Measurements from ENCODE around the gene SRRM4. TPM values are rescaled to one million over a fixed set of nuclear protein-coding genes. Genes with fewer than 3 reads are reported as not detected.

The SRRM4 gene
- total RNA-seq, 1 donor from 2014 or later: not detected

DNA sequence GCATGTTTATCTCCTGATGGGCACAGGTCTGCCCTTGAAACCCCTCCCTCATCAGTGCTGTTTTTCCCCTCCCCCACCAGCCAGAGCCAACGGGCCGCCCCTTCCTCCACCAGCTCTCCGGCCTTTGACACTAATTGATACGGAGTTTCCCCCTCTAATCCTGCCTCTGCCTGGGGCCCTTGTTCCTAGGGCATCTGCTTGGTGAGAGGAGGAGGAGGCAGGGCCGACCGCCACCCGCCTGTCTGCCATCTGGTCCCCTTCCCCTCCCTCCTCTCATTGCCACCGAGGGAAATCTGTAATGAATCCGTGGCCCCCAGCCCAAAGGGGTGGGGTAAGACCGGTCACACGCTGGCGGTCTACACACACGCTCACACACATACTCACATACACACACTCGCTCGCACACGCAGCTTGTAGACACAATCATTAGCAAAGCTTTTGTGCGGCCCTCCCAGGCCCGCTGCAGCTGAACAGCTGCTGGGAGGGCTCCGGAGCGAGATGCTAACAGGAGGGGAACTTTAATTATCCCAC lies 27.4 kb downstream of the SRRM4 start:
- Mint-ChIP-seq H3K27ac (ENCODE audit: unreplicated experiment) (no peak overlapping the region), H3K27me3 (ENCODE audit: low read depth) (peaks cover 10% of the 10 kb centered on the region), H3K9me3 (ENCODE audit: low read depth) (peaks cover 18% of the 10 kb centered on the region), H3K36me3 (ENCODE audit: low read depth) (no peaks in the 10 kb centered on the region), H3K4me1 (ENCODE audit: low read depth) (no peaks in the 10 kb centered on the region), H3K4me3 (ENCODE audit: unreplicated experiment) (no peak overlapping the region)
- no peak for DNase-seq (ENCODE audit: low spot score)
- TF ChIP-seq, protein P1, sequence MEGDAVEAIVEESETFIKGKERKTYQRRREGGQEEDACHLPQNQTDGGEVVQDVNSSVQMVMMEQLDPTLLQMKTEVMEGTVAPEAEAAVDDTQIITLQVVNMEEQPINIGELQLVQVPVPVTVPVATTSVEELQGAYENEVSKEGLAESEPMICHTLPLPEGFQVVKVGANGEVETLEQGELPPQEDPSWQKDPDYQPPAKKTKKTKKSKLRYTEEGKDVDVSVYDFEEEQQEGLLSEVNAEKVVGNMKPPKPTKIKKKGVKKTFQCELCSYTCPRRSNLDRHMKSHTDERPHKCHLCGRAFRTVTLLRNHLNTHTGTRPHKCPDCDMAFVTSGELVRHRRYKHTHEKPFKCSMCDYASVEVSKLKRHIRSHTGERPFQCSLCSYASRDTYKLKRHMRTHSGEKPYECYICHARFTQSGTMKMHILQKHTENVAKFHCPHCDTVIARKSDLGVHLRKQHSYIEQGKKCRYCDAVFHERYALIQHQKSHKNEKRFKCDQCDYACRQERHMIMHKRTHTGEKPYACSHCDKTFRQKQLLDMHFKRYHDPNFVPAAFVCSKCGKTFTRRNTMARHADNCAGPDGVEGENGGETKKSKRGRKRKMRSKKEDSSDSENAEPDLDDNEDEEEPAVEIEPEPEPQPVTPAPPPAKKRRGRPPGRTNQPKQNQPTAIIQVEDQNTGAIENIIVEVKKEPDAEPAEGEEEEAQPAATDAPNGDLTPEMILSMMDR (IDR thresholded peaks at IDR 0.05): no peak

DNA sequence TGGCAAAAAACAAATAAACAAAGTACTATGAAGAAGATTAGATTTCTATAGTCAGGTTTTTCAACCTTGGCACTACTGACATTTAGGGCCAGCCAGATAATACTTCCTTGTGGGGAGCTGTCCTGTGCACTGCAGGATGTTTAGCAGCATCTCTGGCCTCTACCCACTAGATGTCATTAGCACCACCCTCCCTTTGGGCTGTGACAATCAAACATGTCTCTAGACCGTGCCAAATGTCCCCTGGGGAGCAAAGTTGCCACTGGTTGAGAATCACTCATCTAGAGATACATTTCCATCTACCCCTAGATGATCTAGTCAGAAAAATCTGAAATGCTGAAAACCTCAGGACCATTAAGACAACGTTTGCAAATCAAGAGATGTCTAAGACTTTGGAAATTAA lies 29.9 kb downstream of the SRRM4 start:
- Mint-ChIP-seq H3K27me3 (ENCODE audit: low read depth) (peaks cover 10% of the 10 kb centered on the region), H3K4me3 (ENCODE audit: unreplicated experiment) (no peak overlapping the region), H3K36me3 (ENCODE audit: low read depth) (no peaks in the 10 kb centered on the region), H3K9me3 (ENCODE audit: low read depth) (peaks cover 20% of the 10 kb centered on the region), H3K4me1 (ENCODE audit: low read depth) (no peaks in the 10 kb centered on the region), H3K27ac (ENCODE audit: unreplicated experiment) (no peak overlapping the region)
- TF ChIP-seq, protein P1 (IDR thresholded peaks at IDR 0.05): no peak
- no peak for DNase-seq (ENCODE audit: low spot score)

DNA sequence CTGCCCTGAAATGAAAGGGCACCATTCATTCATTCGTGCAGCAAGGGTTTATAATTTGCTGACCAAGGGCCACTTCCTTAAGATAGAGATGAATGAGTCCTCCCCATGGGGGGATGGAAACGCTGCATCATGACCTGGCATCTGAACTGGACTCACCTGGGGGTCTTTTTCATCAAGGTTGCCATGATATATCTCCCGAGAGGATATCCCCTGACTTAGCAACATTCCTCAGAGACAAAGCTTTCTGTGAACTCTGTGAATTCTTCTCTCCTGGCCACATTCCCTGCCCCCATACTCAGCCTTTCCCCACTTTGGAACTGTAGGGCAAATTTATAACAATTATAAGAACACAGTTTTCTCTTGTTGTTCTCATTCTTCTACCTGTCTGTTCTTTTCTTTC lies 30.8 kb downstream of the SRRM4 start:
- Mint-ChIP-seq H3K4me1 (ENCODE audit: low read depth) (no peaks in the 10 kb centered on the region), H3K27ac (ENCODE audit: unreplicated experiment) (no peak overlapping the region), H3K9me3 (ENCODE audit: low read depth) (peaks cover 20% of the 10 kb centered on the region), H3K27me3 (ENCODE audit: low read depth) (peaks cover 10% of the 10 kb centered on the region), H3K4me3 (ENCODE audit: unreplicated experiment) (no peak overlapping the region), H3K36me3 (ENCODE audit: low read depth) (no peaks in the 10 kb centered on the region)
- no peak for DNase-seq (ENCODE audit: low spot score)
- TF ChIP-seq, protein P1 (IDR thresholded peaks at IDR 0.05): no peak

DNA sequence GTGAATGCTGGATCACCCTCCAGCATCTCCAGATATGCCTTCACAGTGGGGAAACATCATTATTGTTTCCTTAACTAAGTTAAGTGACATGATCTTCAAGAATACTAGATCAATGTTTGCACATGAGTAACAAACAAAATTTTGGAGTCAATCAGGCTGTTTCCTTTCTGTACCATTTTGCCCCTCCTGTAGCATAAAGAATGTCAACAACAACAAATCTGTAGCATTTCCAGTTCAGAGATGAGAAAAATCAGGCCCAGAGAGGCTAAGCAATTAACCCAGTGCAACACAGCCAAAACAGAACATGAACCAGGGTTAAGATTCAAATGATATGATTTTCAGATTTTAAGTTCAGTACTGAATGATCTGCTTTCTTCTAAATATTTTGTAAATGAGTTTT lies 31.7 kb downstream of the SRRM4 start:
- no peak for DNase-seq (ENCODE audit: low spot score)
- Mint-ChIP-seq H3K27ac (ENCODE audit: unreplicated experiment) (no peak overlapping the region), H3K4me3 (ENCODE audit: unreplicated experiment) (no peak overlapping the region), H3K36me3 (ENCODE audit: low read depth) (no peaks in the 10 kb centered on the region), H3K4me1 (ENCODE audit: low read depth) (no peaks in the 10 kb centered on the region), H3K27me3 (ENCODE audit: low read depth) (peaks cover 9% of the 10 kb centered on the region), H3K9me3 (ENCODE audit: low read depth) (peaks cover 20% of the 10 kb centered on the region)
- TF ChIP-seq, protein P1 (IDR thresholded peaks at IDR 0.05): no peak

DNA sequence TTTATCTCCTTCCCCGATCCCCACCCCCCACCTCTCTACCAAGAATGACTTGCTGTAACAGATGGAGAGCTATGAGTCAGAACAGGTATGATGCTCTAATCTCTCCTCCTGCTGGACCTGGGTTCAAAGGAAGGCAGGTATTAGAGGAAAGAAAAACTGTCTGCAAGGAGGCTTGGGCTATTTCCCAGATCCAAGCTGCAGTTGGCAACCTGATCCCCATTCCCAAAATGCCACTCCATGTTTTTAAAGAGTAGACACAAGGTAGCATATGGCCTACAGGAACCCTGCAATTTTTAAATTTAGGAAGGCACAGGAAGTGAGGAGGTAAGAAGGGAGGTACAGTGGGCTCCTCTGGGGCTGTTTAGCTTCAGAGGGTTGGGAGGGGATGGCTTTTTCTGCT lies 33.0 kb downstream of the SRRM4 start:
- H3K27ac Mint-ChIP-seq (ENCODE audit: unreplicated experiment): no peak overlapping the region
- TF ChIP-seq, protein P1 (IDR thresholded peaks at IDR 0.05): no peak
- H3K36me3 Mint-ChIP-seq (ENCODE audit: low read depth): no peaks in the 10 kb centered on the region
- H3K4me3 Mint-ChIP-seq (ENCODE audit: unreplicated experiment): no peak overlapping the region
- no peak for DNase-seq (ENCODE audit: low spot score)
- peaks cover 4% of the 10 kb centered on the region for H3K27me3 Mint-ChIP-seq (ENCODE audit: low read depth)
- peaks cover 20% of the 10 kb centered on the region for H3K9me3 Mint-ChIP-seq (ENCODE audit: low read depth)
- H3K4me1 Mint-ChIP-seq (ENCODE audit: low read depth): no peaks in the 10 kb centered on the region

All from chondrocyte (in vitro differentiated cells).